GM10266 (cell line): ENCODE results near the gene PTPN6.

ENCODE experiments used
- DNase-seq: peaks from one replicate; pipeline ENCODE4 v3.0.0; 2012; ENCODE audit errors: extremely low spot score
- CTCF ChIP-seq: IDR thresholded peaks from 2 replicates; pipeline ENCODE4 v1.5.1; 2012; ENCODE audit warnings: mild to moderate bottlenecking, low read depth; ENCODE audit not compliant: control insufficient read depth, insufficient read depth; ENCODE audit errors: missing control alignments

Gene PTPN6

GRCh38 chr12:6974180-6974579 is 23.0 kb downstream of the PTPN6 start:
- no peak for DNase-seq
- TF ChIP-seq CTCF = no peak

- no peak for TF ChIP-seq CTCF
- no peak for DNase-seq
Observed at GRCh38 chr12:6975297-6976032, 24.3 kb downstream of the PTPN6 start.

GRCh38 chr12:6977653-6978052 is 26.5 kb downstream of the PTPN6 start:
- no peak for TF ChIP-seq CTCF
- no peak for DNase-seq

- TF ChIP-seq CTCF = no peak
- no peak for DNase-seq
Observed at GRCh38 chr12:6978188-6978587, 27.0 kb downstream of the PTPN6 start.

GRCh38 chr12:6978611-6979011 is 27.5 kb downstream of the PTPN6 start:
- DNase-seq = no peak

GRCh38 chr12:6979021-6979420 is 27.9 kb downstream of the PTPN6 start:
- no peak for TF ChIP-seq CTCF
- DNase-seq = no peak

More at GRCh38 chr12:6978611-6979011, 27.5 kb downstream of the PTPN6 start:
- no peak for TF ChIP-seq CTCF

GRCh38 chr12:6979453-6979852 is 28.3 kb downstream of the PTPN6 start:
- TF ChIP-seq CTCF = no peak

More at GRCh38 chr12:6979453-6979852, 28.3 kb downstream of the PTPN6 start:
- DNase-seq = no peak
